Brain microvascular endothelial cell (primary cell): ENCODE results near the gene YWHAH.

Experiments
- DNase-seq: peaks from one replicate; pipeline ENCODE4 v3.0.0-alpha.2; 2020
- H3K27ac ChIP-seq: fragments of 250-450 bp; sonication (Bioruptor Pico); 2 replicates; pipeline ENCODE4 v1.5.1; 2020; ENCODE audit warnings: mild to moderate bottlenecking, moderate library complexity
- H3K27me3 ChIP-seq: fragments of 250-450 bp; sonication (Bioruptor Pico); replicated peaks from 2 replicates; pipeline ENCODE4 v1.5.1; 2020; ENCODE audit warnings: mild to moderate bottlenecking
- H3K36me3 ChIP-seq: fragments of 250-450 bp; sonication (Bioruptor Pico); replicated peaks from 2 replicates; pipeline ENCODE4 v1.5.1; 2020; ENCODE audit warnings: mild to moderate bottlenecking
- H3K4me3 ChIP-seq: 2 replicates; pipeline ENCODE4 v1.5.1; 2011; ENCODE audit warnings: low read depth, mild to moderate bottlenecking, control low read depth, low read length, moderate library complexity
- CTCF ChIP-seq: IDR thresholded peaks from 2 replicates; pipeline ENCODE4 v1.5.1; 2011; ENCODE audit warnings: low read depth, mild to moderate bottlenecking, moderate library complexity, low read length, control low read depth, inconsistent platforms; ENCODE audit errors: missing control alignments
- in situ Hi-C: cut with HindIII; loops from 2 replicates; pipeline ENCODE4 v1.10.0; 2017; ENCODE audit warnings: low sequenced_read_pairs, low pct_ligation_motif_present

The YWHAH gene

GRCh38 chr22:31947296-31947695 is 3.0 kb downstream of the YWHAH start:
- no peak overlapping the region for H3K27ac ChIP-seq
- H3K4me3 ChIP-seq, result no peak overlapping the region
- TF ChIP-seq CTCF, result peak; percentile 55
- no peaks in the 10 kb centered on the region for H3K27me3 ChIP-seq
- peaks cover 27% of the 10 kb centered on the region for H3K36me3 ChIP-seq
- in situ Hi-C loops, result no loop called here
- no peak for DNase-seq

- in situ Hi-C loops, result no loop called here
- Histone ChIP-seq H3K27me3 (no peaks in the 10 kb centered on the region), H3K4me3 (no peak overlapping the region), H3K27ac (no peak overlapping the region), H3K36me3 (peaks cover 27% of the 10 kb centered on the region)
- TF ChIP-seq CTCF, result no peak
- DNase-seq, result no peak
Observed at GRCh38 chr22:31948002-31948401, 3.7 kb downstream of the YWHAH start.

- H3K36me3 ChIP-seq, result peaks cover 27% of the 10 kb centered on the region
- H3K4me3 ChIP-seq, result no peak overlapping the region
- H3K27me3 ChIP-seq, result no peaks in the 10 kb centered on the region
- in situ Hi-C loops, result no loop called here
- no peak for TF ChIP-seq CTCF
- H3K27ac ChIP-seq, result no peak overlapping the region
- no peak for DNase-seq
Observed at GRCh38 chr22:31950226-31950625, 5.9 kb downstream of the YWHAH start.

DNA sequence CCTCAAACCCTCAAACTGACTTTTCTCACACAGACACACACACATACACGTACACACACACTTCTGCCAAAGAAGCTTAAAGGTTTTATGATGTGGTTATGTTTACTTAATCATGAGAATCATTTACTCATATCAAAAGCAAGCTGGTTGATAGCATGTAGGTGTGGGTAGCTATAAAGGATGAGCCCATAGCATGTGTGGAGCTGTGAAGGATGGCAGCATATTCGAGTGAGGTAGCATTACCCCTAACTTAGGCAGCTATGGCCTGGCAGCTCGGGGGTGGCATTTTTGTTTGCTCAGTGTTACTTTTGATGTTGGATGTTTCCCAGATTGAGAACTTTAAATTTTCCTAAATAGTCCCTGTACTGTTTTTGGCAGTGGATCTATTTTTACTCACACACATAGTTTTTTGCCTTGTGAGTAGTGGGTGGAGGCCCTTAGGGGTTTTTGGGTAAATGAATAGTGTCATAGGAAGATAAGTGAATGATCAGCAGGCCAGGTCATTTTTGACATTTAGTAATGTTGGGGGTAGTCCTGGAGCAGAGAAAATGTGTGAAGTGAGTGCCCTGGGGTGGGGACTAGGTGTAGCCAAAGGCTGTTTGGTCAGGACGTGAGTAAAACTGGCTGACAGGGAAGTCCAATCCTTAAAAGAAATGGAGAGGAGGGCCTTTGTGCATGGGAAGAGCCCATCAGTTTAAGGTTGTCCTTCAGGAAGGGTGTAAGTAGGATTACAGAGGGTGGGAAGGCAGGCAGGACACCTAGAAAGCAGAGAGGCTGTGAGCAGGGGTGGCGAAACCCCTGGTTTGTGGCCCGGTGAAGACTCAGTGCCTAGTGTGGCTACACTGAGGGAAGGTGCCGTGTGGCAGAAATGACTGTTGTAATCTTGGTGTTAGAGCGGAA is 7.1 kb downstream of the YWHAH start:
- Histone ChIP-seq H3K27ac (peak overlapping the region; percentile 22), H3K36me3 (peaks cover 30% of the 10 kb centered on the region), H3K27me3 (no peaks in the 10 kb centered on the region), H3K4me3 (no peak overlapping the region)
- DNase-seq, result no peak
- in situ Hi-C loops, result no loop called here
- TF ChIP-seq CTCF, result no peak

DNA sequence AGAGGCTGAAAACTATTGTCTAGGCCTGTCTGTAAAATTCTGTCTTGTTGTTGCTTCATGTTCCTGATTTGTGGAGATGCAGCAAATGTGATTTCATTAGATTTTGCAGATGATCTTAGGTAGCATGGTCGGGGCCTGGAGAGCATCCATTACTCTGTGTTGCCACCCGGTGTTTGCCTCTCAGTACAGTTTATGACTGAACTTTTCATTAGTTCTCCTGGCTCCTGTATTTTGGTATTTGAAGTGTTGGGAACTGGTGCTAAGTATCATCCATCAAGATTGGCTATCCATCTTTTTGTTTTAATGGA is 7.7 kb downstream of the YWHAH start:
- Histone ChIP-seq H3K36me3 (peaks cover 36% of the 10 kb centered on the region), H3K4me3 (no peak overlapping the region), H3K27ac (peak overlapping the region; percentile 22), H3K27me3 (no peaks in the 10 kb centered on the region)
- no peak for DNase-seq
- peak; percentile 24 for TF ChIP-seq CTCF
- in situ Hi-C loops, result no loop called here

DNA sequence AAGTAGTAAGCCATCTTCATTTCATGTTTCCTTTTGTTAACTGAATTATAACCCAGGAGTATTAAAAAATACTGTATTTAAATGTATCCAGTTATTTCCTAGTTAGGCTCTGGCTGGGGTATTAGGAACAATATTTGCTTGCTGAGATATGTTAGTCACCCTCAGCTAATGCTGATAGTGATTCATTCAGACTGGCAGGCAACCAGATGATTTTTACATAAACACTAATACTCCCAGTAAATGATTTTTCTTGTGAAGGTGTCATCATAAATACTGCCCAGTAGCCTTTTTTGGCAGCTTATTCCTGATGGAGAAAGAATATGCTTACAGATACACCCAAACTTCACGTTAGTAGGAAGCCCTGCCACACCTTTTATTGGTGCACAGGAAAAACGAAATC is 8.1 kb downstream of the YWHAH start:
- no peak for TF ChIP-seq CTCF
- in situ Hi-C loops, result no loop called here
- DNase-seq, result peak; percentile 83
- H3K36me3 ChIP-seq, result peaks cover 37% of the 10 kb centered on the region
- peak overlapping the region; percentile 29 for H3K27ac ChIP-seq
- no peak overlapping the region for H3K4me3 ChIP-seq
- H3K27me3 ChIP-seq, result no peaks in the 10 kb centered on the region
